Calu3 (cell line): ENCODE data around the gene HOPX. TPM values are rescaled to one million over a fixed set of nuclear protein-coding genes. Genes with fewer than 3 reads are reported as not detected.

Source experiments
- BruUV-seq: library from RNA; stranded (reverse); fragments of 400-500 nt; replicated peaks from 2 replicates; lab custom pipeline; 2021; lab: Mats Ljungman, UMichigan
- CTCF ChIA-PET: fragments of 300-600 bp; sonication (Branson Sonifier 250); formaldehyde crosslinking; loops from one replicate; lab custom pipeline; 2022; ENCODE audit warnings: antibody characterized with exemption; lab: Charles Lee
- DNase-seq: peaks from one replicate; pipeline ENCODE4 v3.0.0; 2022
- H3K27ac Mint-ChIP-seq: one replicate; pipeline ENCODE4 v1.8.0; 2022; ENCODE audit warnings: mixed read lengths; ENCODE audit not compliant: unreplicated experiment
- H3K27me3 Mint-ChIP-seq: one replicate; pipeline ENCODE4 v1.8.0; 2022; ENCODE audit warnings: mixed read lengths; ENCODE audit not compliant: unreplicated experiment
- H3K36me3 Mint-ChIP-seq: one replicate; pipeline ENCODE4 v1.8.0; 2022; ENCODE audit warnings: mild to moderate bottlenecking, moderate library complexity, mixed read lengths; ENCODE audit not compliant: insufficient read depth, unreplicated experiment
- H3K4me1 Mint-ChIP-seq: one replicate; pipeline ENCODE4 v1.8.0; 2022; ENCODE audit warnings: mild to moderate bottlenecking, low read depth, mixed read lengths; ENCODE audit not compliant: unreplicated experiment
- H3K4me3 Mint-ChIP-seq: one replicate; pipeline ENCODE4 v1.8.0; 2022; ENCODE audit warnings: mild to moderate bottlenecking, low read depth, moderate library complexity, mixed read lengths; ENCODE audit not compliant: unreplicated experiment
- H3K9me3 Mint-ChIP-seq: one replicate; pipeline ENCODE4 v1.8.0; 2022; ENCODE audit warnings: low read depth, mixed read lengths; ENCODE audit not compliant: unreplicated experiment
- intact Hi-C: fragments of 100-400 bp; cut with micrococcal nuclease; formaldehyde crosslinking; loops from one replicate; pipeline ENCODE4 v1.10.0; 2022; ENCODE audit not compliant: unreplicated experiment
- total RNA-seq: library from RNA; stranded (reverse); gene quantifications from 2 replicates; pipeline ENCODE4 v1.2.3, GENCODE V29; 2022
- TF ChIP-seq, protein P1 (sequence below): fragments of 200-600 bp; IDR thresholded peaks from one replicate; pipeline ENCODE4 v1.8.0; 2022; ENCODE audit warnings: antibody characterized with exemption; ENCODE audit not compliant: unreplicated experiment

Gene HOPX
- total RNA-seq, 1 experiment from 2014 or later = not detected

DNA sequence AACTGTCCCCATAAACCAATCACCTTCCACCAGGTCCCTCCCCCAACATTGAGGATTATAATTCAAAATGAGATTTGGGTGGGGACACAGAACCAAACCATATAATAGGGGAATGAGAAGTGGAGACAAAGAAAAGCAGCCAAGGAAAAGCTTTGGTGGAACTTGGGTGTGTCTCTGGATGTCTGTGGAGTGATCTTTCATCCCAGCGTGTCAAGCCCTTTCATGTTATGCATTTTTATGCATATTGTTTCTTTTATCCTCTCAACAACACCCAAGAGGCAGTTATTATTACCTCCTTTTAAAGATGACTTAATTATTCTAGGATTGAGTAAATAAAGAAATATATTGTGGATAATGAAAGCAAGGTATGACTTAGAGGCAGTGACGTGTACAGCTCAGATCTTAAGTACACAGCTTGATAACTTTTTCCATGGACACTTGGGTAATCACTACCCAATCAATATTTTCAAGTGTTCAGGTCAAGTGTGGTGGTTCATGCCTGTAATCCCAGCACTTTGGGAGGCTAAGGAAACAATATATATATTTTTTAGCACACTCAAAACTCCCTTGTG is 42.6 kb upstream of the HOPX start:
- H3K36me3 Mint-ChIP-seq = no peaks in the 10 kb centered on the region
- CTCF ChIA-PET = interaction anchor here (0.6 kb wide), 1 partner anchor 507 kb away, joined by 3 read pairs; no protein-coding TSS in a partner anchor
- H3K9me3 Mint-ChIP-seq = no peaks in the 10 kb centered on the region
- DNase-seq = no peak
- intact Hi-C loops = no loop called here
- no peak overlapping the region for H3K4me3 Mint-ChIP-seq
- no peaks in the 10 kb centered on the region for H3K4me1 Mint-ChIP-seq
- TF ChIP-seq, protein P1, sequence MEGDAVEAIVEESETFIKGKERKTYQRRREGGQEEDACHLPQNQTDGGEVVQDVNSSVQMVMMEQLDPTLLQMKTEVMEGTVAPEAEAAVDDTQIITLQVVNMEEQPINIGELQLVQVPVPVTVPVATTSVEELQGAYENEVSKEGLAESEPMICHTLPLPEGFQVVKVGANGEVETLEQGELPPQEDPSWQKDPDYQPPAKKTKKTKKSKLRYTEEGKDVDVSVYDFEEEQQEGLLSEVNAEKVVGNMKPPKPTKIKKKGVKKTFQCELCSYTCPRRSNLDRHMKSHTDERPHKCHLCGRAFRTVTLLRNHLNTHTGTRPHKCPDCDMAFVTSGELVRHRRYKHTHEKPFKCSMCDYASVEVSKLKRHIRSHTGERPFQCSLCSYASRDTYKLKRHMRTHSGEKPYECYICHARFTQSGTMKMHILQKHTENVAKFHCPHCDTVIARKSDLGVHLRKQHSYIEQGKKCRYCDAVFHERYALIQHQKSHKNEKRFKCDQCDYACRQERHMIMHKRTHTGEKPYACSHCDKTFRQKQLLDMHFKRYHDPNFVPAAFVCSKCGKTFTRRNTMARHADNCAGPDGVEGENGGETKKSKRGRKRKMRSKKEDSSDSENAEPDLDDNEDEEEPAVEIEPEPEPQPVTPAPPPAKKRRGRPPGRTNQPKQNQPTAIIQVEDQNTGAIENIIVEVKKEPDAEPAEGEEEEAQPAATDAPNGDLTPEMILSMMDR = no peak
- BruUV-seq = no TSS peak
- no peaks in the 10 kb centered on the region for H3K27me3 Mint-ChIP-seq
- H3K27ac Mint-ChIP-seq = no peak overlapping the region

DNA sequence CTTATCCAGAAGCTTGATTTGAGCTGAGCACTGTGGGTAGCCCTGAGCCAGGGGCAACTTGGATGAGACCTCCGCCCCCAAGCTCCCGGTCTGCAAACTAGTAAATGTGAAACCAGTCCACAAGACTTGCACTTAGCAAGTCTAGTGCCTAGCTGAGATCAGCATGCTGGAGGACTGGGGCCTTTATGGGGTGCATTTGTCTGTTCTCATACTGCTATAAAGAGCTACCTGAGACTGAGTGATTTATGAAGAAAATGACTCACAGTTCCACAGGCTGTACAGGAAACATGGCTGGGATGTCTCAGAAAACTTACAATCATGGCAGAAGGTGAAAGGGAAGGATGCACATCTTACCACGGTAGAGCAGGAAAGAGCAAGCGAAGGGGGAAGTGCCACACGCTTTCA is 42.1 kb upstream of the HOPX start:
- CTCF ChIA-PET = no interaction called here
- TF ChIP-seq, protein P1 = no peak
- Mint-ChIP-seq H3K4me1 (no peaks in the 10 kb centered on the region), H3K4me3 (no peak overlapping the region), H3K36me3 (no peaks in the 10 kb centered on the region), H3K27ac (no peak overlapping the region), H3K27me3 (no peaks in the 10 kb centered on the region), H3K9me3 (no peaks in the 10 kb centered on the region)
- DNase-seq = no peak
- BruUV-seq = no TSS peak
- intact Hi-C loops = no loop called here

- no peak overlapping the region for H3K27ac Mint-ChIP-seq
- H3K4me3 Mint-ChIP-seq = no peak overlapping the region
- CTCF ChIA-PET = no interaction called here
- no peaks in the 10 kb centered on the region for H3K36me3 Mint-ChIP-seq
- DNase-seq = no peak
- no peaks in the 10 kb centered on the region for H3K9me3 Mint-ChIP-seq
- no peaks in the 10 kb centered on the region for H3K27me3 Mint-ChIP-seq
- TF ChIP-seq, protein P1 = no peak
- intact Hi-C loops = no loop called here
- peaks cover 9% of the 10 kb centered on the region for H3K4me1 Mint-ChIP-seq
- BruUV-seq = no TSS peak
Measured at GRCh38 chr4:56708146-56708545, 27.1 kb upstream of the HOPX start.

GRCh38 chr4:56705966-56706365 is 24.9 kb upstream of the HOPX start:
- no peak overlapping the region for H3K27ac Mint-ChIP-seq
- BruUV-seq = no TSS peak
- intact Hi-C loops = no loop called here
- CTCF ChIA-PET = no interaction called here
- TF ChIP-seq, protein P1 = no peak
- H3K4me3 Mint-ChIP-seq = no peak overlapping the region
- H3K4me1 Mint-ChIP-seq = peaks cover 9% of the 10 kb centered on the region
- H3K9me3 Mint-ChIP-seq = no peaks in the 10 kb centered on the region
- no peaks in the 10 kb centered on the region for H3K27me3 Mint-ChIP-seq
- no peaks in the 10 kb centered on the region for H3K36me3 Mint-ChIP-seq
- DNase-seq = no peak
